HUDEP-2 (cell line): ENCODE measurements around the gene LYPD6B.

ENCODE experiments used
- DNase-seq, 76 experiments: peaks; one replicate each; lab custom pipeline; 2025; ENCODE audit not compliant: unreplicated experiment in 76 of 76; lab: John Stamatoyannopoulos, UW

LYPD6B gene

DNA sequence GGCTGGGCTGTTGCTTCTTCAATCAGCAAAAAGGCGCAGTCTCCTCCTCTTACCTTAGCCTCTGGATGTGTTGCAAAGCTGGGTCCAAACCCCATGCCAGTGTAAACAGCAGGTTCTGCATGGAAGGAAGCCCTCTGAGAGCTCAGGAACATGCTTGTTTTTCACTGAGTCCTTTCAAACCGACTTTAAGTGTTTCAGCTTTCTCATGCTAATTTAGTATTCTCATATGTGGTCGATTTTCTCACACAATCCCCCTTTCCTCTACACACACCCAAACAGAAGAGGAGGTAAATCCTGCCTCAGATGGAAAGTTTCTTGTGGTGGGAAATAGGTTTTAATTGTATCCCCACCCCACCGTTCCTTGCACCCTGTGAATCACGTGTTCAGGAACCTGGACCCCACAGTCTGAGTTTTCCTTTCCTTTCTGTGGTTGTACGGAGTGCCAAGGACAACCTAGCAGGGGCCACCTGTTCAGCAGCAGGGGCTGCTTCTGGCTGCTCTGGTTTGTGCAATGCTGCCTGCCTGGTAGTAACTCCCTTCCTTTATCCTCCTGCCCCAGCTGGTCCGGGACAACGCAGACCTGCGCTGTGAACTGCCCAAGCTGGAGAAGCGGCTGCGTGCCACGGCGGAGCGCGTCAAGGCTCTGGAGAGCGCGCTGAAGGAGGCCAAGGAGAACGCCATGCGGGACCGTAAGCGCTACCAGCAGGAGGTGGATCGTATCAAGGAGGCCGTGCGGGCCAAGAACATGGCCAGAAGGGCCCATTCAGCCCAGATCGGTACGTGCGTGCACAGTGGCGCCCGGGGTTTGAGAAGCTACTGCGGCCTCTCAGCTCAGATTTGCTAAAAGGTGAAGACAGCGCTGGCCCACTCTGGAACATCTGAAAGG, 28.7 kb upstream of the LYPD6B start:
- no peak for DNase-seq

DNA sequence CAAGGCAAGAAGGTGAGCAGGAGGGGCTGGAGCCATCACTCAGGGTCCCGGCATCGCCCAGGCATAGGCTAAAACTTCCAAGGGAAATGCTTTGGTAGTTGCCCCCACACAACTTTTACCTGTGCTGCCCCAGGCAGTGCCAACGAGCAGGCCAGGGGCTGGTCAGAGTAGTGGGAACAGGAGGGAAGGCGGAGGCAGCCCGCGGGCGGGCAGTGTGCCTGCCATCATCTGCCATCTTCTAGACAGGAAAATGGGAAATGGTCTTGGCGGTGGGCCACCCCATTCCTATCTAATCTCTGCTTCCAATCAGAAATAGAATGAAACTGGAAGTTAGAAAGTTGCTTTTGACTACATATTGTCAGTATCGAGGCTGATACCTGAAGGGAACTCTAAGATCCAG, 26.0 kb upstream of the LYPD6B start:
- no peak for DNase-seq

DNA sequence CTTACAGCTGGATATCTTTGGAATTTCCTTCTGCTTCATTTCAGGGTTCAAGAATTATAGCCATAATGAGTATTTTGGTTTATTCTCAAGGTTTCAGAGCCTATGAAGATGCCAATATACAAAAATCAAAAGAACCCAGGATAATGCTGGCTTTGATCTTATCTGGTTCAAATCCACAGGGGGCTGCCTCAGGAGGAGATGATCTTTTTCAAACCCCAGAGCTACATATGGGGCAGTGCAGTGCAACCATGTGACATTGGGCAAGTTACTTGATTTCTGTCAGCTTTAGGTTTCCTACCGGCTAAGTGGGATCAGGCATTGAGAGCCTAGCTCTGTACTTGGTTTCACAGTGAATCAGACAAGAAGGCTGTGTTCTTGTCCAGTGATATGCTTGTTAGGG, 23.0 kb upstream of the LYPD6B start:
- no peak for DNase-seq

DNA sequence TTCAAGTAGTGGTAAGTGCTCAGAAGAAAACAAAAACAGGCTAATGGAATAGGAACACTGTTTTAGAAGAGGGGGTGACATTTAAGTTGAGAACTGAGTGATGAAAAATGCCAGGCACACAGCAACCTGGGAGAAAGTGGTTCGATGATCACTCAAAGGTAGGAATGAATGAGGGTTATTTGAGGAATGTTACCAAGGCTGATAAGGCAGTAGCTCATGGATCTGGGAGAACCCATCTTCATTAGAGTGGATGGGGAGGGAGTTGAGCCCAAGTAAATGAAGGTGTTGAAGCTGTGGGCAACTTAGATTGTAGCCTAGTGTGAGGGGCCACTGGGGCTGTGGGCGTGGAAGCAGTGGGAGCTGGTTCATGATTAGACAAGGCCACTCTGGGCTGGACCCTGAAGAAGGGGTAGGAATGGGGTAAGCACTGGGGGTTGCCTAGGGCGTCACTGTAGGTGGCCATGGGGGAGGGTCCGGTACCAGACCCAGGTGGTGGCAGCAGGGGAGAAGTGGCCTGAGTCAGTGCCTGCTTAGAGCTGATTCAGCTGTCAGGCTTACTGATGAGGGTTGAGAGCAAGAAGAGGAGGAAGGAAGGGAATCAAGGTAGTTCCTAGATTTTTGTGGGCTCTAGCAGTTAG, 22.5 kb upstream of the LYPD6B start:
- no peak for DNase-seq

DNA sequence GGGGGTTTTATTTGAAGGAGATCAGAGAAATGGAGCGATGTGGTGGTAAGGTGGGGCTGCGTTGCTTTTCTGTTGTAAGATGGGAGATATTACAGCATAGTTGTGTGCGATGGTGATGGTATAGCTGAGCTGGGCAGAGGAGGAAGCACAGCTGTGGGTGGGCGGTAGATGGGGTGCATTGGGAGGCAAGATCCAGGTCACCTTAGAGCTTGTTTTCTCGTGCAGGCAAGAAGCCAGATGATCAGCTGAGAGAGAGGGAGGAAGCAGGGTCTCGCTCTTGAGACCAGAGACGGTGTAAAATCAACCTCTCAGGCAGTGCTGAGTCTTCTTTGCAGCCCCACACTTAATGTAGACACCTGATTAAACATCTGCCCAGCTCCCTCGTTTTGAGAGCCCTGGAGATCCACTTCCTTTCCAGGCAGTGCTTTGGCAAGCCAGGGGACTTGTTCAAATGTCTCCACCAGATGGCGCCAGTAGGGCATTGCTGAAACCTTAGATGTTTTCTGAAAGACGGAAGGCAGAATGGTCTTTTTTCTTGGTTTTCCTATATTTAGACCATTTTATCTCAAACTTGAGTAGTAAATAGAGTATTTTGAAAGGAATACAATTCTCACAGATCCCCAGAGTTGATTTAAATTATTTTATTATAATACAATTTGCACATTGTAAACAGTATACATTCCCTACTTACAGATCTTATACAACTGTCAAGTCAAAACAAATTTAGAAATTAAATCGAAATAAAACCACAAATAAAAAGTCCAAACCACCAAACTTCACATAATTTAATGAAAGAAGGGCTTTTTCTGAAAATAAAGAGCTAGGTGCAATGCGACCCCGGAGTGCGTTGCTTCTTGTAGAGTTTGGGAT, 21.1 kb upstream of the LYPD6B start:
- DNase-seq = peak in 56 of 76 experiments; percentile 2 to 76 (median 29)

DNA sequence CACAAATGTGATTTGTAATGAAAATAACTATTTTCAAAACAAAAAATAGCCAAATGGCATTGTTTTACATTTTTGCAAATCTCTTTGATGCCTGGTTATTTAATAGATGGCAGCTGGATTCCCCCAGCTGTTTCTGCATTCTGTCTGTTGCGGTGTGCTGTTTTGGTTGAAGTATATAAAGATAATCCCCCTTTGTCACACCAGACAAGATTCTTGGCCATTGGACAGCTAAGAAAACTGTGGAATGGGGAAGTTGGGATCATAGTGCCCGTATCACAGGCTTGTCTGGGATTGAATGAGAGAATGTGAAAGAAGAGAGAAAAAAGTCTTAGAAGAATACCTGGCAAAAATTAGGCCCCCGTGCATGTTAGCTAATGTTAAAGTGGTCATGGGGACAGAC, 19.5 kb upstream of the LYPD6B start:
- no peak for DNase-seq

DNA sequence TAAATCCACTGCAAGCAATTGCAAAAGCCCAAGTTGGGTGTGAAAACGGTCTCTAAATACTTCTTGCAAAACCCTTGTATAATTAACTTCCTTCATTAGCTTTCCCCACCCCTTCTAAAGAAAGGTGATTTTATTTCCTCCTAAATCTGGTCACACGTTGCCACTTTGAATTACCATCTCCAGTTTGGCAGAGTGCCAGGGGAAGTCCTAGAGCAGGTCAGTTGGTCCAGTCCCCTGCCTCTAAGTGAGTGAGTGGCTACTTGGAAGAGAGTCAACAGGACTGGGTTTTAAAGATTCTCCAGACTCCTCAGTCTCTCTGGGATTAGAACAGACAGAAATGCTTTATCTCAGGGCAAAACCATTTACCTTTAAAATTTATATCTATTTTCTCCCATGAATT, 18.7 kb upstream of the LYPD6B start:
- DNase-seq = no peak

DNA sequence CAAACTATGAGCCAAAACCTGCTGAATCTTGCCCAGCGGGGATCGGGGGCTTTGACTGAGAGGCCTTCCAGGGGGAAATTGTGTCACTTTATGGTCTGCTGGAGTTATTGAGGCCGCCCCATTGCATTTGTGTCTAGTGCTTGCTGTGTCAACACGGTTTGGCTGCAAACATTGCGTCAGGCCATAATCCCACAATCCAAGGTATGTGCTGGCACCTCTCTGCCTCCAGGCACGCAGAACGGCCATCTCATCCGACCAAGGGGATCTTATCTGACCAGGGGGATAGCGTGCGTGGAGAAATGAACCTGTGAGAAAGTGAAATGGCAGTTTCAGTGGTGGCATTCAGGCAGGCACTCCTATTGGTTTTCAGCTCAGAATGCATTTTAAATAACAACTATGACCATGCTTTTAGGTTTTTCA, 18.1 kb upstream of the LYPD6B start:
- DNase-seq = no peak

DNA sequence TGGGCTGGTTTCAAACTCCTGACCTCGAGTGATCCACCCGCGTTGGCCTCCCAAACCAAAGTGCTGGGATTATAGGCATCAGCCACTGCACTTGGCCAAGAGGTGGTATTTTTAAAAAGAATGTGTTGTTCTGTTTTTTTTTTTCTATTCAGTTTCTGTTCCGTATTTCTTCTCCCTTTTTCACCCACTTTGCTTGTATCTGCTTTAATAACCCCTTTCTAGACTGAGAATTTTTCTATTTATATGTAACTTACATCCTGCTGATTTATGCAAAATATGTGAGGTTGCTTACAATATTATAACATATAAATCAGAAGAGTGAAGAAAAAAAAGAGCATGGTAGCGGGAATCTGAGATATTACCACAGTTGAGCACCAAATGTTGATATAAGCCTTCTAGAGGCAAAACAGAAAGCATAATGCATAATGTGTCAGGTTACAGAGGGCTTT, 17.2 kb upstream of the LYPD6B start:
- no peak for DNase-seq

DNA sequence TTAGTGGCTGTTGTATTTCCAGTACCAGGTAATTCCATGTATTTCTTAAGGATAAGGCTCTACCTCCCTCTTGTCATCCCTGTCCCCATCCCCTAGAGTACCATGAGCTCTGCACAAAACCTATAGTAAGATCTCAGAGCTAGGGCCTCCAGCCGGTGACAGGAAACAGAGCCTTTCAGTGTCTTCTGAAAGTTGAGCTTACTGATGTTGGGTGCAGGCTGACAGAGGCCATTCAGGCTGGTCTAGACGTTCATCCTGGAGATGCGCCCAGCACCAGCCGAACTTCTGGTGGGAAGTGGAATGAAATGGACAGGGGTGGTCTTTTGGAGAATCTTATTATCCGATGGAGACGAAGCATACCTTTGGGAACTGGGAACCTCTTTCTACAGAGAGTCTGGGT, 16.7 kb upstream of the LYPD6B start:
- no peak for DNase-seq

DNA sequence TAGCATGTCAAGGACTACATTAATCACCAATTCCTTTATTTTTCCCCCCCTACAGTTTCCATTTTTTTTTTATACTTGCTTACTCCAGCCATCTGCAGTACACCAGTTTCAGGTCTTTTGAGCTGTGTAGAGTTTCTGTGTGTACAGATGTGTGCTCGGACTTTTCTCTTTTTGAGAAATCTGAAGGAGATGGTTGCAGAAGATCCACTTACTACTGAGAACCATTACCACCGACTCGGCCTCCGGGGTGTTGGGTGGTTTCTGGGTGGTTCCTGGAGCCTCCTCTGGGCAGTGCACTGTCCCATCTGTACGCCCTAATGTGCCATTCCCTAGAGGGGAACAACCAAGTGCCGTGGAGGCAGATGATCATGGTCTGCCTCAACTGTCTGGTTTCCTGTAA, 15.4 kb upstream of the LYPD6B start:
- DNase-seq = no peak

DNA sequence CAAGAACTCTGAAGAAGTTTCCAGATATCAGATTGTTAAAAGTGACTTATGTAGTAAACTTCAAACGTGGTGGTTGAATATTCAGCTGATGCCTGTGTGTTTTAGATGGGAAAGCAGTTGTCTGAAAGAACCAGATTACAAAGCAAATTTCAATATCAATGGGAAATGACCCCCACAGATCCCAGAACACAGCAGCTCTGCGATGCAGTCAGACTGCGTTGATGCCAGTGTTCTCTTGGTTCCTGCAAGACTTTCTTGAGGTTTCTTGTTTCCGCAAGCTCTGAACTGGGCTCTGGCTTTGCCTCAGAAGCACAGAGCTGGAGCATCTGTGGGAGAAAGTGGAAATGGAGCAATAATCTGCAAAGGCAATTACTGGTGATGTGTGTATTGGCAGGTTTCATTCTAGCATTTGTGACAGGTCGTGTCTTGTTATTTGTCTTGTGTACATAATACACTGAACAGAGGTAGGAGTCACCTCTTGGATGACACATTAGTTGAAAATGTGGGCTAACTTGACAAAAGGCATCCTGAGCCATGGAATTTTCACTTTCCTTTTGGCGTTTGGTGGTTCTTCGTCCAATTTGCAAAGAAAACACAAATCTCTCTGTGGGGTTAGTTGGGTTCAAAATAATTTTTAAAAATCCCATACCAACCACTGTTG, 10.8 kb upstream of the LYPD6B start:
- DNase-seq = no peak

DNA sequence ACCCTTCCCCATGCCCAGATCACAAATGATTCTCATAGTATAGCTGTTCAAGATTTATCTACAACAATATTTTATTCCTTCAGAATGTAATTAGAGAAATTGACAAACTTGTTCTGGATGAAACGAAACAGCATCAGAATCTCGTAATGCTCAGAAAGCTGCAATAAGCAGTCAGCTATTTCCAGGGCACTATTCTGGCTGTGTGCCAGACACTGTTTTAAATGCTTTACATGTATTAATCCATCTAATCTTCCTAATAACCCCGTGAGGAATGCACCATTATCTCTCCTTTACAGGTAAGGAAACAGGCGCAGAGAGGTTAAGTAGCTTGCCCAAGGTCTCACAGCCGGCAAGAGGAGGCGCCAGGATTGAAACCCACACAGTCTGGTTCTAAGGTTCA, 10.1 kb upstream of the LYPD6B start:
- DNase-seq = no peak

DNA sequence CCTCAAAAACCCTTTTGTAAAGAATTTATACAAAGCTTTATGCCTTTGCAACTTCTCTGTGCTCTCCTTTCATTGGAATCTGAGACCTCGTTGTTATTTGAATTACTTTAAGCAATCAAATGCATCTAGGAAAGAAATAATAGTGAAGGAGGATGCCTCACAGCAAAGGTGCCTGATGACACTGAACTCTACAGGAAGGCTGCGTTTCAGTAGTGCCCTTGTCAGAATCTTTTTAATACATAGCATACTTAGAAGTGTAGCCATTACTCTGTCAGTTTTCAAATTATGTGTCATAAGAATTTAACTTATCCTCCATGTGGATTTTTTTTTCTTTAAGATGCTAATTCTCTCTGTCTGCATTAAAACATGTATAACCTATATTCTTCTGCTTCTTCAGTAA, 9.6 kb upstream of the LYPD6B start:
- DNase-seq = no peak

DNA sequence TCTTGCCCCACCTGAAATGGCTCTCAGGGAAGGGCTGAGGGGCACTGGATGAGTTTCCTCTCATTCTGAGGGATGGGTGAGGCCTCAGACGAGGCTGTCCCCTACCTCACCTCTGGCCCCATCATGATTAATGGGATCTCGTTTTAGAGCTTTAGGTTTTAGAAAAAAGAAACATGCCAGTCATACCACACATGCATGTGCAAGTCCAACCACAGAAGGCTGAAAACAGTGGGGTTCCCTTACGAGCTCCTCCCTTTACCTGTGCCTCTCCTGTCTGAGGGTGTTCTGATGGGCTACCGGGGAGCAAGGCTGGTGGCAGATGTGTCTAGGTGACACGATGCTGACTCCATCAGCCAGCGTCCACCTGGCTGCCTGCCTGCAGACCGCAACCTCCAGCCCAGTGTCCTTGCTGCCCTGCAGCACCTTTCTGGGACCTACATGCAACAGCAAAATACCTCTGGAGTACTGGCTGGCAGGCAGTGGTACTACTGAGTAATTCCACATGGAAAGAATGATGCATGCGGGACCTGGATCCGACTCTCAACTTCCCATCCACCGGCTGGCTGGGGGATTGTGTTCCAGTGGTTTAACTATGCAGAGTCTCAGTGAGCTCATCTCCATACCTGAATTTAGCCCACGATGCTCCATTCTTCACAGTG, 9.1 kb upstream of the LYPD6B start:
- DNase-seq = no peak

DNA sequence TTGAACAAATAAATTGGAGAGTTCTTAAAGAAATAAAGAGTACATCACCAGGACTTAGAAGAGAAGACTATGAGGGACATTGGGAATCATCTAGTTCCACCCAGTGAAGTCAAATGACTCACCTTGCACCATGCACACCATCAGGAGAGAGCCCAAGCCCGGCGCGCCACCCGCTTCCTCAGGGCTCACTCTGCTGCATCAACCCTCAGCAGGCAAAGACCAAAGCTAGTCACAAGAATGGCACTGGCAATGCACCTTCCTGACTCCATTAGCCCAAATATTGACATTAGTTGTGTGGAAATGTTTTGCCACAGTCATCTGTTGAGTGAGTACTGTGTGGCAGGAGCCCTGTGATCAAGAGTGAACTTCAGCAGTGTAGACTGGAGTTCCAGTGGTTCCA, 7.1 kb upstream of the LYPD6B start:
- DNase-seq = no peak

DNA sequence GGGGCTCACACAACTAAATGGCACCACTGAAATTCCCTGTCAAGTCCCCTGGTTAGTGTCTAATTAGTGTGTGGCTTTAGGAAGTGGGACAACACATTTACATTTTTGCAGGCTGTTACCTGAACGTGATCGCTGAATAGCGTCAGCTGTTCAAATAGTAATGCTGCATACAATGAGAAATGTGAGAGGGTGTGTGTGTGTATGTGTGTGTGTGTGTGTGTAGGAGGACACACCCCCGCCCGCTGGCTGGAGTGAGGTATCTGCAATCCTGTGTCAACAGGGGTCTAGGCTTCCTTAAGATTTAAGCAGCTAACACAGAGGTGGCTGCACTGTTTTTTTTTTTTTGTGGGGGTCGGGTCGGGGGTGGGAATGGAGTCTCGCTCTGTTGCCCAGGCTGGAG, 4.8 kb upstream of the LYPD6B start:
- DNase-seq = no peak

DNA sequence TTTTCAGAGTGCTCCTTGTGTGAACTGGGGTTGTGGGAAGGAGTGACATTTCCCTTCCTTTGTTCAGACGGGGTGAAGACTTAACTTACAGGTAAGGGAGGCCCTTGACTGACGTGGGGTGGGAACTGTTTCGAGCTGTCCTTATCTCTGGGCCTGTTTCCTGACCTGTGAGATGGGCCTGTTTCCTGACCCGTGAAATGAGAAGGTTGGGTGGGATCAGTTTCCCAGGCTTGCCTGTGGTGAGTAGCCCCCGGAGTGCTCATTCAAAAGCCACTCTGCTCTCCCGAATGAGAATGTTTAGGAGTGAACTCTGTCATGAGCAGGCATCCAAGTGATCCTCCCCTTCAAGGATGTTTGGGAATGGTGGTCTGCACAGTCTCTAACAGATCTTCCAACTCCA, 4.1 kb upstream of the LYPD6B start:
- no peak for DNase-seq

DNA sequence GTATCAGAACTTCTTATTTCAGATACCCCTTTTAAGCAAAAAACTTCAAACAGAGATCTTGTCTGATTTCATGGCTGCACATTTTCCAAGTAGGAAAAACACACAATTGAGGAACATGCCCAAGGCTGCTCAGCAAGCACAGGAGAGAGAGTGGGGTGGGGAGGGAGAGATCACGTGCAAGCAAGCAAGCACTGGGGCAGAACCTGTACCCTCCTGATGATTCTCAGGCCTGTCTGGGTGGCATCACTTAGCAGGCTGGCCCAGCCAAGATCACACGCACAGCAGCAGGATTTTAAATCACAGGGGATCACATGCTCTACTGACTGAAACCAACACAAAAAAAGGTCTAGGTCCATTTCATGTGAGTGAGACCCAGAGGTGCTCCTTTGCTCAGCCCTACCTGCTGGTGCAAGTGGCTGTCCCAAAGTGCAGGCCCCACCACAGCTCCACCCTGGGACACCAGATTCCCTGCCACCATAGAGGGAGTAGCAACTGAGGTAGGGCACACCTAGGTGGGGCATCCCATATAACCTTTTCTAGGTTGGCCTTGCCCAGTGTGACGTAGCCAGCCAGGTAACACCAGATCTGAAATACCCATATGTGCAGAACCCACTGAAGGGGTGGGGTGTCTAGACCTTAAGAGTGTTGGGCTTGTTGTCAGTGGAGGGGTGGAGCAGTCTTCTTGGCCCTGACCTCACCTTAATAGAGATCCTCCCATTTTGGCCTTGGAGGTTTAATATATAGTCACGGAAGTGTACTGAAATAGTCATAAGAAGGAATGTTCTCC, 1.8 kb upstream of the LYPD6B start:
- DNase-seq = no peak

DNA sequence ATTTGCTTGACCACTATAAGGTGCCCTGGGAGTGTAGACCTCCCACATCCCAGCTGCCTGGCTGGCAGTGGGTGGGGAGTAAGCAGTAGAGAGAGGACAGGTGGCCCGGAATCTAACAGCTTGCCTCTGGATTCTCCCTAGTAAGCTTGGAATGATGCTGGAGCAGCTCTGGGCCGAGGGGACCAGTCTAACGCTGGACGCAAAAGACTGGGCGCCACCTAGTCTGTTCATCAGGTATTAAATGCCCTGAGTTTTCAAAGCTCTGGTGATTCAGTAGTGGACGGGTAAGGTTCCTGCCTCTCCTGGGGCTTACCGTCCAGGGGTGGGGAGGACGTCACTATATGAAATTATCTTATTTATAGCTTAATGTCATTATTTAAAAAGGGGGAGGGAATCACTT, 648 bp upstream of the LYPD6B start:
- DNase-seq = no peak
